Measurements from ENCODE around the gene PIGT.

DNA sequence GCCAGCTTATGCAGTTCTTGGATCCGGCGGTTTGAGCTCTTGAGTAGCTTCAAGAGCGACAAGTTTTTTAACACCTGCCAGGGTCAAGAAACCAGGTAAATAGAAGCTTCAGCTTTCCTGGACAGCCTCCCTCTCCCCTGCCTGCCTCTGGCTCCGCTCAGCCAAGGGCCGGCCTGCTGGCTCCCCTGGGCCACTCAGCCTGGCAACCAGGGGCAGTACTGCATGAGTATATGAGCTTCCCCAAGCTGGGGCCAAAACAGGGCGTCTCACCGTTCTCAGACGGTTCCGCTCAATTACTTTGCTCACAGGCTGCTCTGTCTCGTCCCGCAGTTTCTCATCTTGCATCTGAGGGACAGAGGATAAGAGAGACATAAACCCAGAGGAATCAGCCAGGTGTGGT lies 38.7 kb upstream of the PIGT start:
- TF ChIP-seq, protein P1, sequence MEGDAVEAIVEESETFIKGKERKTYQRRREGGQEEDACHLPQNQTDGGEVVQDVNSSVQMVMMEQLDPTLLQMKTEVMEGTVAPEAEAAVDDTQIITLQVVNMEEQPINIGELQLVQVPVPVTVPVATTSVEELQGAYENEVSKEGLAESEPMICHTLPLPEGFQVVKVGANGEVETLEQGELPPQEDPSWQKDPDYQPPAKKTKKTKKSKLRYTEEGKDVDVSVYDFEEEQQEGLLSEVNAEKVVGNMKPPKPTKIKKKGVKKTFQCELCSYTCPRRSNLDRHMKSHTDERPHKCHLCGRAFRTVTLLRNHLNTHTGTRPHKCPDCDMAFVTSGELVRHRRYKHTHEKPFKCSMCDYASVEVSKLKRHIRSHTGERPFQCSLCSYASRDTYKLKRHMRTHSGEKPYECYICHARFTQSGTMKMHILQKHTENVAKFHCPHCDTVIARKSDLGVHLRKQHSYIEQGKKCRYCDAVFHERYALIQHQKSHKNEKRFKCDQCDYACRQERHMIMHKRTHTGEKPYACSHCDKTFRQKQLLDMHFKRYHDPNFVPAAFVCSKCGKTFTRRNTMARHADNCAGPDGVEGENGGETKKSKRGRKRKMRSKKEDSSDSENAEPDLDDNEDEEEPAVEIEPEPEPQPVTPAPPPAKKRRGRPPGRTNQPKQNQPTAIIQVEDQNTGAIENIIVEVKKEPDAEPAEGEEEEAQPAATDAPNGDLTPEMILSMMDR (IDR thresholded peaks at IDR 0.05): no peak
- TF ChIP-seq POLR2A (IDR thresholded peaks at IDR 0.05): no peak
- TF ChIP-seq POLR2AphosphoS5 (IDR thresholded peaks at IDR 0.05; ENCODE audit: insufficient read depth in 1 of 2, low read depth in 1 of 2): no peak

Data from vagina (tissue), 2 donors.